Measurements from ENCODE around the gene CA11.

DNA sequence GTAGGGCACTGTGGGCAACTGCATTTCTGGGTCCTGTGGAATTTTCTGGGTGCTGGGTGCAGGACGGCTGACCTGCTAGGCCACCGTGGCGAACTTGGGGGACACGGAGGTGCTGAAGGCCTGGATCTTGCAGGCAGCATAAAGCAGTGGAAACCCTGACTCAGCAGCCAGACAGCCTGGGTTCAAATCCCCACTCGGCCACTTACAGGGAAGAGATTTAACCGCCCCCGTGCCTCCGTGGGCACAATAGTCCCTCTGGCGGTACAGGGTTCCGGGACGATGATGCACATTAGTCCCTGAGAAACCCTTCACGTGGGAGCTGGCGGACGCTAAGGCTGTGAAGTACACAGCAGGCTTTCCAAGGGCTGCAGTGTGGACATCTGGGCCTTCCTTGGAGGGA, 34.1 kb downstream of the CA11 start:
- TF ChIP-seq, protein P1, sequence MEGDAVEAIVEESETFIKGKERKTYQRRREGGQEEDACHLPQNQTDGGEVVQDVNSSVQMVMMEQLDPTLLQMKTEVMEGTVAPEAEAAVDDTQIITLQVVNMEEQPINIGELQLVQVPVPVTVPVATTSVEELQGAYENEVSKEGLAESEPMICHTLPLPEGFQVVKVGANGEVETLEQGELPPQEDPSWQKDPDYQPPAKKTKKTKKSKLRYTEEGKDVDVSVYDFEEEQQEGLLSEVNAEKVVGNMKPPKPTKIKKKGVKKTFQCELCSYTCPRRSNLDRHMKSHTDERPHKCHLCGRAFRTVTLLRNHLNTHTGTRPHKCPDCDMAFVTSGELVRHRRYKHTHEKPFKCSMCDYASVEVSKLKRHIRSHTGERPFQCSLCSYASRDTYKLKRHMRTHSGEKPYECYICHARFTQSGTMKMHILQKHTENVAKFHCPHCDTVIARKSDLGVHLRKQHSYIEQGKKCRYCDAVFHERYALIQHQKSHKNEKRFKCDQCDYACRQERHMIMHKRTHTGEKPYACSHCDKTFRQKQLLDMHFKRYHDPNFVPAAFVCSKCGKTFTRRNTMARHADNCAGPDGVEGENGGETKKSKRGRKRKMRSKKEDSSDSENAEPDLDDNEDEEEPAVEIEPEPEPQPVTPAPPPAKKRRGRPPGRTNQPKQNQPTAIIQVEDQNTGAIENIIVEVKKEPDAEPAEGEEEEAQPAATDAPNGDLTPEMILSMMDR (IDR thresholded peaks at IDR 0.05) = no peak
- TF ChIP-seq NRF1 (IDR thresholded peaks at IDR 0.05; ENCODE audit: low read depth, low read length) = no peak
- no peak for TF ChIP-seq RFX5 (IDR thresholded peaks at IDR 0.05; ENCODE audit: low read length)
- TF ChIP-seq NFIC (IDR thresholded peaks at IDR 0.05; ENCODE audit: borderline replicate concordance) = no peak
- no peak for TF ChIP-seq TCF12 (IDR thresholded peaks at IDR 0.05)

Data from SK-N-SH (cell line).